Retinal pigment epithelial cell (primary cell): Measurements from ENCODE around the gene PTX4.

Source experiments
- DNase-seq: peaks from one replicate; pipeline ENCODE4 v3.0.0-alpha.2; 2010; ENCODE audit warnings: low read depth
- H3K4me3 ChIP-seq: 2 replicates; pipeline ENCODE4 v1.5.1; 2011; ENCODE audit warnings: mild to moderate bottlenecking, low read length, control low read depth, moderate library complexity
- CTCF ChIP-seq: conservative IDR thresholded peaks from 2 replicates; pipeline ENCODE4 v1.5.1; 2011; ENCODE audit warnings: low read depth, low read length, control low read depth, inconsistent platforms

PTX4 gene

GRCh38 chr16:1438229-1439057 lies 50.3 kb downstream of the PTX4 start:
- no peak overlapping the region for H3K4me3 ChIP-seq
- DNase-seq: no peak
- TF ChIP-seq CTCF: no peak

- no peak for DNase-seq
- no peak for TF ChIP-seq CTCF
- H3K4me3 ChIP-seq: no peak overlapping the region
Measured at GRCh38 chr16:1437606-1438005, 51.1 kb downstream of the PTX4 start.

- DNase-seq: no peak
- no peak overlapping the region for H3K4me3 ChIP-seq
- TF ChIP-seq CTCF: no peak
Measured at GRCh38 chr16:1436731-1437355, 51.9 kb downstream of the PTX4 start.

GRCh38 chr16:1435921-1436697 lies 52.6 kb downstream of the PTX4 start:
- TF ChIP-seq CTCF: no peak
- DNase-seq: no peak
- no peak overlapping the region for H3K4me3 ChIP-seq
